ENCODE results near the gene LYL1. TPM values are rescaled to one million over a fixed set of nuclear protein-coding genes. Genes with fewer than 3 reads are reported as not detected.

Gene LYL1
- total and polyA plus RNA-seq, 11 donors: 5.2 to 19.1 (median 8.3) TPM

DNA sequence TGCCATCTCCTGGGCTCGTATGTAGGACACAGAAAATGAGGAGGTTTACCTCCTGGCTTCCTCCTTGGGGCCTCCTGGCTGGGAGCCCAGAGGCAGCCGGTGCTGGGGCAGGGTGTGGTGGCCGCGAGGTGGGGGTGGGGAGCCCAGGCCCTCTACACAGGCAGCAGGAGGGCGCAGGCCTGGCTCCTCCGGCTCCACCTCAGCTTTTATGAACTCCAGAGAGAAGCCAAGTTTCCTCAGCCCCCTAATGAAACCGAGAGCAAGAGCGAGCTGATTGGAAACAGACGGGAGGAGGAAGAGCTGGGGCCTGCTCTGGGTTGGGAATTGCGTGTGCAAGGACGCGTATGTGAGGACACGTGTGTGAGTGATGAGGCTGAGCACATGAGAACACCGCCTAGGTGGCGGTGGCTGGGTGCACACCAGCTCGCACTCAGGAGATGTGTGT lies 23.1 kb downstream of the LYL1 start:
- peak; percentile 24 to 70 (median 55) for ATAC-seq
- intact Hi-C loops (cut with DNase I): no loop called here

DNA sequence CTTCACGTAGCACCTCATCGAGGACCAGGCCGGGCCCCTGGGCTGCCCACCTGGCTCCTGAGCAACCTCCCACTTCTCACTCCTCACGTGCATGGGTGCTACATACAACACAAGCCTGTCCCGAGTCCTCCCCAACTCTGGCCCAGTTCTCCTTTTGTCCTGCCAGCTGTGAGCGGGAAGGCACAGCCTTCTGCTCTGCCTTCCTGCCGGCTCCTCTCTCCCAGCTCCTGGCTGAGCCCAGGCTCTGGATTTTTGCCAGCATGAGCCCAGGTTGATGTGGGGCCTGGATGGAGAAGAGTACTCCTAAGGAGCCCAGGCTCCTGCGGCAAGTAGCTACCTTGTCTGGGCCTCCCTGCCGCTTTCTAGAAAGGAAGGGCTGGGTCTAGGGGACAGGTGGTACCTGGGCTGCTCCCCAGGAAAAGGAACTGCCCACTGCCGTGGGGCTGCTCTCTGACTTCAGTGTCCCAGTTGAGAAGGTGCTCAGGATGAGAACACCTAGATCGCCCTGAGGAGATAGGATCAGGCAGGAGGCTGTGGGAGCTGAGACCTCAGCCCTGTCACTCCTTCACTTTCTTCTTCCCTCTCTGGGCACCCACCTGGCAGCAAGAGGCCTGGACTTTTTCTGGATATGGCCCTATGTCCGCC lies 23.6 kb downstream of the LYL1 start:
- Histone ChIP-seq H3K9me3 (no peaks in the 10 kb centered on the region), H3K4me1 (peaks cover 5 to 69% (median 49%) of the 10 kb centered on the region in 12 donors), H3K27ac (peak overlapping the region; percentile 6 to 88 (median 74)), H3K36me3 (peaks cover 0 to 72% (median 22%) of the 10 kb centered on the region in 9 donors), H3K27me3 (no peaks in the 10 kb centered on the region), H3K4me3 (no peak overlapping the region)
- DNase-seq (peak in 2 of 5 donors; percentile 68 to 80), ATAC-seq (peak; percentile 16 to 63 (median 52))
- intact Hi-C loops (cut with DNase I): no loop called here
- WGBS, 4 donors: 28 to 53% (median 41%) methylated on average over 8 to 12 of the region's 12 CpGs
- TF ChIP-seq, protein P1, sequence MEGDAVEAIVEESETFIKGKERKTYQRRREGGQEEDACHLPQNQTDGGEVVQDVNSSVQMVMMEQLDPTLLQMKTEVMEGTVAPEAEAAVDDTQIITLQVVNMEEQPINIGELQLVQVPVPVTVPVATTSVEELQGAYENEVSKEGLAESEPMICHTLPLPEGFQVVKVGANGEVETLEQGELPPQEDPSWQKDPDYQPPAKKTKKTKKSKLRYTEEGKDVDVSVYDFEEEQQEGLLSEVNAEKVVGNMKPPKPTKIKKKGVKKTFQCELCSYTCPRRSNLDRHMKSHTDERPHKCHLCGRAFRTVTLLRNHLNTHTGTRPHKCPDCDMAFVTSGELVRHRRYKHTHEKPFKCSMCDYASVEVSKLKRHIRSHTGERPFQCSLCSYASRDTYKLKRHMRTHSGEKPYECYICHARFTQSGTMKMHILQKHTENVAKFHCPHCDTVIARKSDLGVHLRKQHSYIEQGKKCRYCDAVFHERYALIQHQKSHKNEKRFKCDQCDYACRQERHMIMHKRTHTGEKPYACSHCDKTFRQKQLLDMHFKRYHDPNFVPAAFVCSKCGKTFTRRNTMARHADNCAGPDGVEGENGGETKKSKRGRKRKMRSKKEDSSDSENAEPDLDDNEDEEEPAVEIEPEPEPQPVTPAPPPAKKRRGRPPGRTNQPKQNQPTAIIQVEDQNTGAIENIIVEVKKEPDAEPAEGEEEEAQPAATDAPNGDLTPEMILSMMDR (IDR thresholded peaks at IDR 0.05): no peak
- no peak for TF ChIP-seq POLR2A (IDR thresholded peaks at IDR 0.05)

More for the DNA sequence above, 23.1 kb downstream of the LYL1 start:
- H3K27me3 ChIP-seq: no peaks in the 10 kb centered on the region
- peak in 3 of 5 donors; percentile 65 to 80 (median 66) for DNase-seq
- peak overlapping the region; percentile 6 to 88 (median 74) for H3K27ac ChIP-seq
- H3K36me3 ChIP-seq: peaks cover 0 to 73% (median 20%) of the 10 kb centered on the region in 9 donors
- no peaks in the 10 kb centered on the region for H3K9me3 ChIP-seq
- no peak for TF ChIP-seq POLR2A (IDR thresholded peaks at IDR 0.05)
- TF ChIP-seq, protein P1 (IDR thresholded peaks at IDR 0.05): peak in 1 of 12 donors; percentile 9
- H3K4me1 ChIP-seq: peaks cover 5 to 66% (median 49%) of the 10 kb centered on the region in 12 donors
- 37 to 41% (median 40%) methylated on average over 12 to 16 of the region's 16 CpGs for WGBS, 4 donors
- no peak overlapping the region for H3K4me3 ChIP-seq

- H3K27me3 ChIP-seq: no peaks in the 10 kb centered on the region
- TF ChIP-seq, protein P1 (IDR thresholded peaks at IDR 0.05): no peak
- no peak for TF ChIP-seq POLR2A (IDR thresholded peaks at IDR 0.05)
- peak overlapping the region; percentile 6 to 88 (median 74) for H3K27ac ChIP-seq
- H3K4me3 ChIP-seq: no peak overlapping the region
- 75 to 89% (median 80%) methylated on average over 8 to 10 of the region's 10 CpGs for WGBS, 4 donors
- ATAC-seq (peak in 1 of 4 donors; percentile 1), DNase-seq (no peak)
- H3K36me3 ChIP-seq: peaks cover 0 to 73% (median 24%) of the 10 kb centered on the region in 9 donors
- peaks cover 5 to 70% (median 49%) of the 10 kb centered on the region in 12 donors for H3K4me1 ChIP-seq
- intact Hi-C loops (cut with DNase I): no loop called here
- no peaks in the 10 kb centered on the region for H3K9me3 ChIP-seq
These were observed 24.3 kb downstream of the LYL1 start for GRCh38 chr19:13078381-13078780.

DNA sequence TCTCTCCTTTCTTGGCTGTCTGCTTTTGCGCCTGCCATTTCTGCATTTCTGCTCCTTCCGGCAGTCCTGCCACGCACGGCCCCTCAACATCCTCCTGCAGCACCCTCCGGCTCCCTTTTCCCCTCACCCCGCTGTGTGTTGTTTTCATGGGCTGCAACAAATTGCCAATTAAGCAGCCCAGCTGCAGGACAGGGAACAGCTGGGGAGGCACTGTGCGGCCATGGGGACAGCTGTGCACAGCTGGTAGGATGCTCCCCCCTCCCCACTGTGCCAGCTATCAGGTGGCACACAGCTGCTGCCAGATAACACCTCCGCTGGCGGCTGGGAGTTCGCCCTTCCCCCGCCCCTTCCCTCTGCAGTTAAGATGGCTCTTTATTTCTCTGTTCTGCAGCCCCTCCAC lies 25.4 kb downstream of the LYL1 start:
- H3K36me3 ChIP-seq: peaks cover 0 to 67% (median 30%) of the 10 kb centered on the region in 9 donors
- no peak for ATAC-seq
- H3K27me3 ChIP-seq: no peaks in the 10 kb centered on the region
- H3K4me1 ChIP-seq: peaks cover 5 to 65% (median 44%) of the 10 kb centered on the region in 12 donors
- H3K4me3 ChIP-seq: no peak overlapping the region
- no peak for TF ChIP-seq POLR2A (IDR thresholded peaks at IDR 0.05)
- TF ChIP-seq, protein P1 (IDR thresholded peaks at IDR 0.05): no peak
- intact Hi-C loops (cut with DNase I): no loop called here
- peak overlapping the region in 8 of 12 donors; percentile 42 to 88 (median 74) for H3K27ac ChIP-seq
- WGBS, 4 donors: 63 to 68% (median 65%) methylated on average over 11 of the region's 11 CpGs
- peak in 1 of 5 donors; percentile 29 for DNase-seq
- H3K9me3 ChIP-seq: no peaks in the 10 kb centered on the region
